Neutrophil (primary cell): Measurements from ENCODE around the gene DHX40.
"Not testable (repeated sequence)": the region's sequence is repeated elsewhere in the genome, so short reads cannot be mapped to it uniquely, and the experiment has no call there.

Experiments used
- H3K27ac ChIP-seq: fragments of 200-600 bp; sonication (generic); 2 replicates; pipeline ENCODE4 v1.5.1; 2016; ENCODE audit warnings: mild to moderate bottlenecking, moderate library complexity
- H3K27me3 ChIP-seq: fragments of 200-600 bp; sonication (generic); 2 replicates; pipeline ENCODE4 v1.6.0; 2016; ENCODE audit warnings: mild to moderate bottlenecking
- H3K36me3 ChIP-seq: fragments of 200-600 bp; sonication (generic); 2 replicates; pipeline ENCODE4 v1.5.1; 2017
- H3K4me1 ChIP-seq, 2 experiments: fragments of 200-600 bp in 1 of 2; sonication (generic) in 1 of 2; 1 replicate in 1 of 2; 2 replicates in 1 of 2; pipeline versions ENCODE4 v1.5.1 to v1.6.1; 2013 to 2016; ENCODE audit warnings: low read depth in 1 of 2, low read length in 1 of 2, mild to moderate bottlenecking in 1 of 2, moderate library complexity in 1 of 2; ENCODE audit not compliant: control insufficient read depth in 1 of 2, insufficient read depth in 1 of 2
- H3K4me3 ChIP-seq, 2 experiments: fragments of 200-600 bp in 1 of 2; sonication (generic) in 1 of 2; 1 replicate in 1 of 2; 2 replicates in 1 of 2; pipeline ENCODE4 v1.5.1; 2013 to 2016; ENCODE audit warnings: low read depth in 1 of 2, low read length in 1 of 2, mild to moderate bottlenecking in 1 of 2, moderate library complexity in 1 of 2
- H3K9me3 ChIP-seq: fragments of 200-600 bp; sonication (generic); 2 replicates; pipeline ENCODE4 v1.5.1; 2016
- TF ChIP-seq, protein P1 (sequence below): fragments of 200-600 bp; sonication (generic); IDR thresholded peaks from 2 replicates; pipeline ENCODE4 v1.5.1; 2016; ENCODE audit warnings: antibody characterized with exemption

Gene DHX40

DNA sequence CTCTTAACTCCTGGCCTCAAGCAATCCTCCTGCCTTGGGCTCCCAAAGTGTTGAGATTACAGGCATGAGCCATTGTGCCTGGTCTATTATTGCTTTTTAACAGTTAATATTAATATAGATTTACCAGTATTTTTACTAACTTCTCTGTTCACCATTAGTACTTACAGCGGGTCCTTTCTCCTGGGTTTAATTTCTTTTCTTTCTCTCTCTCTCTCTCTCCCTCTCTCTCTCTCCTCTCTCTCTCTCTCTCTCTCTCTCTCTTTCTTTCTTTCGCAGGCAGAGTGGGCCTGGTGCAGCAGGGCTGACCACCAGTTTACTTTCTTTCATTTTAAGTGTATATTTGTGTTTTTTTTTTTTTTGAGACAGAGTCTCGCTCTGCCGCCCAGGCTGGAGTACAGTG is 14.7 kb upstream of the DHX40 start:
- TF ChIP-seq, protein P1, sequence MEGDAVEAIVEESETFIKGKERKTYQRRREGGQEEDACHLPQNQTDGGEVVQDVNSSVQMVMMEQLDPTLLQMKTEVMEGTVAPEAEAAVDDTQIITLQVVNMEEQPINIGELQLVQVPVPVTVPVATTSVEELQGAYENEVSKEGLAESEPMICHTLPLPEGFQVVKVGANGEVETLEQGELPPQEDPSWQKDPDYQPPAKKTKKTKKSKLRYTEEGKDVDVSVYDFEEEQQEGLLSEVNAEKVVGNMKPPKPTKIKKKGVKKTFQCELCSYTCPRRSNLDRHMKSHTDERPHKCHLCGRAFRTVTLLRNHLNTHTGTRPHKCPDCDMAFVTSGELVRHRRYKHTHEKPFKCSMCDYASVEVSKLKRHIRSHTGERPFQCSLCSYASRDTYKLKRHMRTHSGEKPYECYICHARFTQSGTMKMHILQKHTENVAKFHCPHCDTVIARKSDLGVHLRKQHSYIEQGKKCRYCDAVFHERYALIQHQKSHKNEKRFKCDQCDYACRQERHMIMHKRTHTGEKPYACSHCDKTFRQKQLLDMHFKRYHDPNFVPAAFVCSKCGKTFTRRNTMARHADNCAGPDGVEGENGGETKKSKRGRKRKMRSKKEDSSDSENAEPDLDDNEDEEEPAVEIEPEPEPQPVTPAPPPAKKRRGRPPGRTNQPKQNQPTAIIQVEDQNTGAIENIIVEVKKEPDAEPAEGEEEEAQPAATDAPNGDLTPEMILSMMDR = no peak
- H3K4me1 ChIP-seq = no peaks in the 10 kb centered on the region
- H3K9me3 ChIP-seq = no peaks in the 10 kb centered on the region
- H3K36me3 ChIP-seq = no peaks in the 10 kb centered on the region
- no peaks in the 10 kb centered on the region for H3K27me3 ChIP-seq
- no peak overlapping the region for H3K27ac ChIP-seq
- no peak overlapping the region for H3K4me3 ChIP-seq

- Histone ChIP-seq H3K27me3 (no peaks in the 10 kb centered on the region), H3K9me3 (no peaks in the 10 kb centered on the region), H3K4me1 (no peaks in the 10 kb centered on the region), H3K4me3 (no peak overlapping the region), H3K36me3 (no peaks in the 10 kb centered on the region), H3K27ac (no peak overlapping the region)
- TF ChIP-seq, protein P1 = no peak
These were observed 7.4 kb upstream of the DHX40 start for GRCh38 chr17:59558039-59558438.

- TF ChIP-seq, protein P1 = no peak
- Histone ChIP-seq H3K4me1 (no peaks in the 10 kb centered on the region), H3K4me3 (no peak overlapping the region), H3K27ac (no peak overlapping the region), H3K36me3 (no peaks in the 10 kb centered on the region), H3K27me3 (no peaks in the 10 kb centered on the region), H3K9me3 (no peaks in the 10 kb centered on the region)
These were observed 6.5 kb upstream of the DHX40 start for GRCh38 chr17:59558953-59559352.

DNA sequence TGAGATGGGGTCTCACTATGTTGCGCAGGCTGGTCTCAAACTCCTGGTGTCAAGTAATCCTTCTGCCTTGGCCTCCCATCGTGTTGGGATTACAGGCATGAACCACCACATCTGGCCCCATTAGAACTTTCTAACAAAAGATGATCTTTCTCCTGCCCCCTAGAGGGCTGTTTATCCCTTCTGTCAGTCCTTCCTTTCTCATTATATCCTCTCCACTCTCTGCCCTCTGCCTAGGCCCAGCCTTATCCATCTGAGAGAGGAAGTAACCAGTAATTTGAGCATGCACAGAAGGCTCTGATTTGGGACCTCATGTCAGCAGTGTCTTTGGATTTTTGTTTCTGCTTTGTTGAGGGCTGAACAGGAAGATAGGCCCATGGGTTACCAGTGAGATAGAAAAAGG is 4.4 kb upstream of the DHX40 start:
- Histone ChIP-seq H3K27me3 (no peaks in the 10 kb centered on the region), H3K27ac (no peak overlapping the region), H3K4me3 (no peak overlapping the region), H3K4me1 (peaks cover 8 to 9% of the 10 kb centered on the region in 2 experiments), H3K36me3 (no peaks in the 10 kb centered on the region), H3K9me3 (no peaks in the 10 kb centered on the region)
- TF ChIP-seq, protein P1 = no peak

- H3K27ac ChIP-seq = peak overlapping the region; percentile 91
- H3K36me3 ChIP-seq = no peaks in the 10 kb centered on the region
- H3K9me3 ChIP-seq = no peaks in the 10 kb centered on the region
- H3K27me3 ChIP-seq = no peaks in the 10 kb centered on the region
- H3K4me1 ChIP-seq = peaks cover 13 to 16% of the 10 kb centered on the region in 2 experiments
- peak overlapping the region; percentile 93 to 99 for H3K4me3 ChIP-seq
- TF ChIP-seq, protein P1 = no peak
These were observed 532 bp downstream of the DHX40 start for GRCh38 chr17:59565959-59566324.

- not testable (repeated sequence) for H3K36me3 ChIP-seq, H3K4me3 ChIP-seq, H3K9me3 ChIP-seq, H3K27ac ChIP-seq, H3K27me3 ChIP-seq
- H3K4me1 ChIP-seq = peaks cover 19 to 24% of the 10 kb centered on the region in 2 experiments
These were observed 3.7 kb downstream of the DHX40 start for GRCh38 chr17:59569151-59569550.
